Measurements from ENCODE around the gene CSTB.

Gene CSTB

DNA sequence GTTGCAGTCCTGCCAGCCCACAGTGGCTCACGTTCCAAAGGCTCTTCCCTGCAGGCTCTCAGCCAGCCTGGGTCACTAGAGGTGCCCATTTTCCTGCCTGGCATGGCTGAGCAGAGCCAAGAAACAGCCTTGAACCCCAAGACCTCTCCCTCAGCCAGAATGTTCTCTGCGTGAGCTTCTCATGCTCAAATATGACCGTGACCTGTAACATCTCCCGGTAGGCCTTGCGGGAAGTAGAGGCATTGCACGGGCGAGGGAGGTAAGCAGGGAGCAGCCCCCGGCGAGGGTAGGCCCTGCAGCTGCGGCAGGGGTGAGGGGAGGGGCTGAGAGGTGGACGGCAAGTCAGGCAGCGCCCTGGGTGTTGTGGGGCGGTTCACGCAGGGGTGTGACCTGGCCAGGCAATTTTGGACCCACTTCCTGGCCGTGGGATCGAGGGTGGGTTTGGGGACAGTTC, 33.3 kb upstream of the CSTB start:
- no peak overlapping the region for H3K4me3 ChIP-seq (ENCODE audit: low read depth, low read length)
- TF ChIP-seq, protein P1, sequence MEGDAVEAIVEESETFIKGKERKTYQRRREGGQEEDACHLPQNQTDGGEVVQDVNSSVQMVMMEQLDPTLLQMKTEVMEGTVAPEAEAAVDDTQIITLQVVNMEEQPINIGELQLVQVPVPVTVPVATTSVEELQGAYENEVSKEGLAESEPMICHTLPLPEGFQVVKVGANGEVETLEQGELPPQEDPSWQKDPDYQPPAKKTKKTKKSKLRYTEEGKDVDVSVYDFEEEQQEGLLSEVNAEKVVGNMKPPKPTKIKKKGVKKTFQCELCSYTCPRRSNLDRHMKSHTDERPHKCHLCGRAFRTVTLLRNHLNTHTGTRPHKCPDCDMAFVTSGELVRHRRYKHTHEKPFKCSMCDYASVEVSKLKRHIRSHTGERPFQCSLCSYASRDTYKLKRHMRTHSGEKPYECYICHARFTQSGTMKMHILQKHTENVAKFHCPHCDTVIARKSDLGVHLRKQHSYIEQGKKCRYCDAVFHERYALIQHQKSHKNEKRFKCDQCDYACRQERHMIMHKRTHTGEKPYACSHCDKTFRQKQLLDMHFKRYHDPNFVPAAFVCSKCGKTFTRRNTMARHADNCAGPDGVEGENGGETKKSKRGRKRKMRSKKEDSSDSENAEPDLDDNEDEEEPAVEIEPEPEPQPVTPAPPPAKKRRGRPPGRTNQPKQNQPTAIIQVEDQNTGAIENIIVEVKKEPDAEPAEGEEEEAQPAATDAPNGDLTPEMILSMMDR (IDR thresholded peaks at IDR 0.05; ENCODE audit: low read depth, low read length), result no peak

DNA sequence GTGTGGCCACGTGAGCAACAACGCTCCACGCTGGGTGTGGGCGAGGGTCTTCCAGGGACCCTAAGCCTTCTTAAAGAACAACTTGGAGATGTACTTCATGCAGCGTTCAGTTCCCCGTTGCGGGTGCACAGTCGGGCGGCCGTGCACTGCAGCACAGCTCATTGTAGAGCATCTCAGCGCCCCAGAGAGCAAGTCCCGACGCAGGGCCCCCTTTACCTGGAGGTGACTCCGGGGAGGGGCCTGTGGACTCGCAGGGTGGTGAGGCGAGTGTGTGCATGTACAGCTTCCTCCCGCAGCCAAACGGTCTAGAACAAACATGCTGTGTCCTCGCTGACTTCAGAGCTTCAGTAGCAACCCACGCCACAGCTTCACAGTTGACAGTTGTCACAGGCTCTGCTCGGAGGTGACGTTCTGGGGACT, 32.7 kb upstream of the CSTB start:
- TF ChIP-seq, protein P1 (IDR thresholded peaks at IDR 0.05; ENCODE audit: low read depth, low read length), result no peak
- no peak overlapping the region for H3K4me3 ChIP-seq (ENCODE audit: low read depth, low read length)

DNA sequence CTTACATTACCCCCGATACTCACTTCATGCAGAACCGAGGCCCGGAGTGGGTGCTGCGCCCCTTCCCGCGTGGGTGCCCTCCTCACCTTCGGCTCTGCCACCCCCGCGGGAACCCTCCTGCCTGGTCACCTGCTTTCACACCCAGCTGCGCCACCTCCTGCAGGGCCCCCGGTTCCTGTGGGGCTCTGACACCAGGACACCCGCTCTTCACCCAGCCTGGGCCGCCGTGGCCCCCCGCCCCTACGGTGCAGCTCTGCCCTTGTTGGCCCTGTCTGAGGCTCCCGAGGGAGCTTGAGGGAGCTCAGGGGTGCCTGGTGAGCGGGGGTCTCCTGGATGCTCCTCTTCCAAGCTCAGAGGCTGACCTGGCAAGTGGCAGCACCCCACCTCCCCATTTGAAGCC, 32.3 kb upstream of the CSTB start:
- TF ChIP-seq, protein P1 (IDR thresholded peaks at IDR 0.05; ENCODE audit: low read depth, low read length), result no peak
- H3K4me3 ChIP-seq (ENCODE audit: low read depth, low read length), result no peak overlapping the region

DNA sequence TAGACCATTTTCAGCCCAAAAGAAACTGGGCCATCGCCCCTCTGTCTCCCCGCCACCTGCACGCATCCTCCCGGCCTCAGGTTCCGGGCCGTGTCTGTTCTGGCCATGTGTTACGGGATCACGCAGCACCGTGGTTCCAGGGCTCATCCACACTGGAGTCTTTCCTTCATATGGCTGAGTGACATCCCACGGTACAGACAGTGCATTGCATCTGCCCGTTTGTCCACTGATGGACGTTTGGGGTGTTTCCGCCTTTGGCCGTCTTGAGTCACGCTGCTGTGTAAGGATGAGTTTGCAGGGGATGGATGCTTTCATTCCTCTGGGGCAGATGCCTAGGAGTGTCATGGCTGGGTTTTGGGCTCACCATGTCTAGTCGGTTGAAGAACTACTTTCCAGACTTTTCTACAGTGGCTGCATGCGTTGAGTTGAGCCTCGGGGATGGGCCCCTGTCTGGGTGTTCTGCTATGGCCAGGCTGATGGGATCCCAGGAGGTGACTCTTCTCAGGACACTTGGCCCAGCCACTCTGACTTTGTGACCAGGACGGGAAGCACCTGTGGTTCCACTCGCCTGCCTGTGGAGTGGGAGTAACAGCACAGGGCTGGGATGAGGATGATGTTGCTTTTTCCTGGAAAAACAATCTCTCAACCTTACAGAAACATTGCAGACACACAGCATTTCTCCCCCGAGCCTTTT, 30.1 kb upstream of the CSTB start:
- no peak overlapping the region for H3K4me3 ChIP-seq (ENCODE audit: low read depth, low read length)
- TF ChIP-seq, protein P1 (IDR thresholded peaks at IDR 0.05; ENCODE audit: low read depth, low read length), result no peak

DNA sequence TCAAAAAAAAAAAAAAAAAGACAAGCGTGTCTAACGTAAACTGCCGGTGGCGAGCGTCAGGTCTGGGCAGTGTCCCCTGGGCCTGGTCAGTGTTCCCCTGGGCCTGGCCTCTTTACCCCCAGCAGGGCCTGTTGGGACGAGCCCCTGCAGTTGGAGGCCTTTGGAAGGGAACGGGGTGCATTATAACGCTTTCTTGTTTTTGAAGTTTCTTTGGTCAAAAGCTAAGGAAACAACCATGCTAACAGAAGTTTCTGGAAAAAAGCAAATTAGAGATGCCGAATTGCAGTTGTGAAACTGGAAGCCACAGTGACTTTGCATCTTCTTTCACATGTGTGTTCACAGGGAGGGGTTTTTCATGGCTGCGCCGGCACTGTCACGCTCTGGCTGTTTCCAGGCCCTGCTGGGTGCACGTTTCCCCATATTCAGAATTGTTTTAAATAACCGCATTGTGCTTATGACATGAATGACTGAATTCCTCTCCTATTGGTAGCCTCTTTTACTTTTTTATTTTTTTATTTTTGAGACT, 29.2 kb upstream of the CSTB start:
- TF ChIP-seq, protein P1 (IDR thresholded peaks at IDR 0.05; ENCODE audit: low read depth, low read length), result no peak
- no peak overlapping the region for H3K4me3 ChIP-seq (ENCODE audit: low read depth, low read length)

DNA sequence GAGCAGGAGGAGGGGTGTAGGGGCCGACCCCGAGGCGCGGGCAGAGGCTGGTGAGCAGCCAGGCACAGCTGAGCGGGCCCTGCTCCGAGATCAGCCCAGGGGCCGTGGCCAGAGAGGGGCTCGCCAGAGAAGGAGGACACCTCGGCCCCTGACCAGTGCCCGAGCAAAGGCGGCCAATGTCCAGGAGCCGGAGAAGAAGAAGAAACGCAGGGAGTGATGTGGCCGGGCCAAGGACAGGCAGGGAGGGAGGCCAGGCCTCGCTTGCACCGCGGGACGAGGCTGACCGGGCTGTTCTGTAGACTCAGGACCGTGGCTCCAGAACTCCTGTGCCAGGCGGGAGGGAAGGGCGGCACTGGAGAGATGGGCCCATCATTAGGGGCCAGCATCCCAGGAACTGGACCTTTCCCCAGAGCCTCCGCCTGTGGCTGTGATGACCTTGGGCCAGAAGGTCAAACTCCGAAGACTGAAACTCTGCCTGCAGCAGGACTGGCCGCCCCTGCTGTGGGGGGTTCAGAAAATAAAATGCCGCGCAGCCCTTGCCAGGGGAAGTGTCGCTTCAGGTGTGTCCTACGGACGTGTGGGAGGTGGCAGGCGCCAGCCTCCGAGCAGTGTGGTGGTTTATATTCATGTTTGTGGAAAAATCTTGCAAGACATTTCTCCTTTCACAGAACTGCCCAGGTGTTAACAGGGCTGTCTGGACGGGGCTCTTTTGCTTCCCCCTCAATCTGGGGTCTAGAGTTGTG, 27.6 kb upstream of the CSTB start:
- TF ChIP-seq, protein P1 (IDR thresholded peaks at IDR 0.05; ENCODE audit: low read depth, low read length), result no peak
- H3K4me3 ChIP-seq (ENCODE audit: low read depth, low read length), result no peak overlapping the region
